Measurements from ENCODE around the gene MEIS1. TPM values are rescaled to one million over a fixed set of nuclear protein-coding genes. Genes with fewer than 3 reads are reported as not detected.

The MEIS1 gene
- total RNA-seq, 4 donors from 2014 or later, result 25.9 to 129 (median 28.8) TPM

DNA sequence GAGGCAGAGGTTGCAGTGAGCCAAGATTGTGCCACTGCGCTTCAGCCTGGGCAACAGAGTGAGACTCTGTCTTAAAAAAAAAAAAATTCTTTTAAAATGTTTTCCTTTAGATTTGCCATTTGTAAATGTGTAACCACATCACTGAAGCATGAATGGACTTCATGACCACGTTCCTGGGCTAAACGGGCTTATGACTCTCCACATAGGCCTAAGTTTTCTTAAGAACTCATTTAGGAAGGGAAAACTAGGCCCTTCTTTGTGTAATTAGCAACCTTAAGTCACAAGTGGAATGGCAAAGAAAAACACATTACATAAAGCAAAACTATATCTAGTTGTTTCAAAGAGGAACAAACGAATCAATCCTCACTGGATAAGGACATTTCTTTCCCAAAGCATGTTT lies 99.5 kb downstream of the MEIS1 start:
- DNase-seq, result no peak
- H3K27me3 ChIP-seq, result no peaks in the 10 kb centered on the region
- peak overlapping the region in 3 of 4 donors; percentile 19 to 24 (median 21) for H3K27ac ChIP-seq
- in situ Hi-C loops (cut with MboI; ENCODE audit: low pct_ligation_motif_present in 1 of 4, low pct_unique_long_range_greater_than_20kb in 1 of 4, low sequenced_read_pairs in 3 of 4) (no loop called here), intact Hi-C loops (cut with DNase I; ENCODE audit: low total_unique reads) (no loop called here)
- no peaks in the 10 kb centered on the region for H3K36me3 ChIP-seq
- peaks cover 3 to 19% (median 13%) of the 10 kb centered on the region in 4 donors for H3K4me1 ChIP-seq
- no peak for TF ChIP-seq POLR2AphosphoS5 (IDR thresholded peaks at IDR 0.05)
- no peak for TF ChIP-seq POLR2A (IDR thresholded peaks at IDR 0.05)
- TF ChIP-seq, protein P1, sequence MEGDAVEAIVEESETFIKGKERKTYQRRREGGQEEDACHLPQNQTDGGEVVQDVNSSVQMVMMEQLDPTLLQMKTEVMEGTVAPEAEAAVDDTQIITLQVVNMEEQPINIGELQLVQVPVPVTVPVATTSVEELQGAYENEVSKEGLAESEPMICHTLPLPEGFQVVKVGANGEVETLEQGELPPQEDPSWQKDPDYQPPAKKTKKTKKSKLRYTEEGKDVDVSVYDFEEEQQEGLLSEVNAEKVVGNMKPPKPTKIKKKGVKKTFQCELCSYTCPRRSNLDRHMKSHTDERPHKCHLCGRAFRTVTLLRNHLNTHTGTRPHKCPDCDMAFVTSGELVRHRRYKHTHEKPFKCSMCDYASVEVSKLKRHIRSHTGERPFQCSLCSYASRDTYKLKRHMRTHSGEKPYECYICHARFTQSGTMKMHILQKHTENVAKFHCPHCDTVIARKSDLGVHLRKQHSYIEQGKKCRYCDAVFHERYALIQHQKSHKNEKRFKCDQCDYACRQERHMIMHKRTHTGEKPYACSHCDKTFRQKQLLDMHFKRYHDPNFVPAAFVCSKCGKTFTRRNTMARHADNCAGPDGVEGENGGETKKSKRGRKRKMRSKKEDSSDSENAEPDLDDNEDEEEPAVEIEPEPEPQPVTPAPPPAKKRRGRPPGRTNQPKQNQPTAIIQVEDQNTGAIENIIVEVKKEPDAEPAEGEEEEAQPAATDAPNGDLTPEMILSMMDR (IDR thresholded peaks at IDR 0.05), result no peak
- TF ChIP-seq EP300 (IDR thresholded peaks at IDR 0.05; ENCODE audit: low read depth), result no peak
- no peaks in the 10 kb centered on the region for H3K9me3 ChIP-seq
- H3K4me3 ChIP-seq, result no peak overlapping the region
- 62 to 65% methylated on average over 4 of the region's 4 CpGs for WGBS, 2 donors (ENCODE audit: low coverage in 1 of 2)

DNA sequence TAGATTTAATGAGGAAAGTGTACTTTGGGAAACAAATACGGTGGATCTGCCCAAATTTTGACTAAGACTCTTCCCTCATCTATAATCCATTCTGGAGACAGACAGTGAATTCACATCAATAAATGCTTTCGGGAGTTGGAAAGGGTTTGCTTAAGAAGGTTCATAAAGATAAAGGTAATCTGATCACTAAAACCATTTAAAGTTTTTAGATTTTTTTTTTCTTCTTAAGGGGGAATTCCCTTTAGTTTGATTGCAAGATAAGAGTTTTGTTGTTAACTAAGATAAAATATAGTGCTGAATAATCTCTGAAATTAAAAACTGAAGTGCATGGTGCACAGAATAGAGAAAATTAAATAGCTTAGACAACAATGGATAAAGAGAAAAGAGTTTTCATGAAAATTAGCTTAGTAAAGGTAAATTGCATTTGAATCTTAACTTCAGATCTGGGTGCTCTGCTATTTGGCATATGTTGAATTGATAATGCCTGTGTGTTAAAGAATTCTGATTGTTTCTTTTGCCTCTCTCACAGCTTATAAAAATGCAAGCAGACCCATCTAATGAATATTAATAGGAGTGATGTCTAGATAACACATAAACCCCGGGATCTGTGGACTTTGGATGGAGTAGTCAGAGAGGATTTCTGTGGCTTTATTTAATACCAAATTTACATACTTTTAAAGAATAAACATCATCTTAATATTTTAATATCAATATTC lies 100.8 kb downstream of the MEIS1 start:
- intact Hi-C loops (cut with DNase I; ENCODE audit: low total_unique reads), result no loop called here
- no peak for DNase-seq
- 37 to 47% methylated on average over 3 of the region's 3 CpGs for WGBS, 2 donors (ENCODE audit: low coverage in 1 of 2)
- no peaks in the 10 kb centered on the region for H3K36me3 ChIP-seq
- no peak for TF ChIP-seq POLR2A (IDR thresholded peaks at IDR 0.05)
- TF ChIP-seq EP300 (IDR thresholded peaks at IDR 0.05; ENCODE audit: low read depth), result no peak
- TF ChIP-seq, protein P1 (IDR thresholded peaks at IDR 0.05), result no peak
- TF ChIP-seq POLR2AphosphoS5 (IDR thresholded peaks at IDR 0.05), result no peak
- no peaks in the 10 kb centered on the region for H3K27me3 ChIP-seq
- no peak overlapping the region for H3K4me3 ChIP-seq
- no peaks in the 10 kb centered on the region for H3K9me3 ChIP-seq
- peak overlapping the region in 3 of 4 donors; percentile 24 to 48 (median 43) for H3K27ac ChIP-seq
- in situ Hi-C loops (cut with MboI; ENCODE audit: low pct_ligation_motif_present in 1 of 4, low pct_unique_long_range_greater_than_20kb in 1 of 4, low sequenced_read_pairs in 3 of 4), result no loop called here
- H3K4me1 ChIP-seq, result peaks cover 3 to 19% (median 13%) of the 10 kb centered on the region in 4 donors

DNA sequence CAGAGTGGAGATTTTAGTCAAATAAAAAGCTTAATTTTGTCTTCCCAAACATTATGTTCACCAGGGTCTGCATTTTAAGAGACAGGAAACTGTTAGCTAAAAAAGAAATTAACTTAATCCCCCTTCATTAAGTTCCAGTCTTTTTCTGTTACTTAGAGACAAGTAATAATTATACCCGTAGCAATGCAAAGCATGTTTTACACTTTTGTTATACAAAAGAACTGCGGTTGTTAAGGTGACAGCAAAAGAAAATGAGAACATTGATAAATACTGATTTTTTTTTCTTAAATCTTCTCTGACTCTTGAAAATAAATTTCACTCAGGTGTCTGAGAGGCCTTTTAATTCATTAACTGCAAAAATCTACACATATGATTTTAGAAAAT lies 101.4 kb downstream of the MEIS1 start:
- H3K27ac ChIP-seq, result peak overlapping the region in 3 of 4 donors; percentile 43 to 49 (median 48)
- intact Hi-C loops (cut with DNase I; ENCODE audit: low total_unique reads), result no loop called here
- WGBS, 2 donors (ENCODE audit: low coverage in 1 of 2), result 61 to 78% methylated on average over 2 of the region's 2 CpGs

DNA sequence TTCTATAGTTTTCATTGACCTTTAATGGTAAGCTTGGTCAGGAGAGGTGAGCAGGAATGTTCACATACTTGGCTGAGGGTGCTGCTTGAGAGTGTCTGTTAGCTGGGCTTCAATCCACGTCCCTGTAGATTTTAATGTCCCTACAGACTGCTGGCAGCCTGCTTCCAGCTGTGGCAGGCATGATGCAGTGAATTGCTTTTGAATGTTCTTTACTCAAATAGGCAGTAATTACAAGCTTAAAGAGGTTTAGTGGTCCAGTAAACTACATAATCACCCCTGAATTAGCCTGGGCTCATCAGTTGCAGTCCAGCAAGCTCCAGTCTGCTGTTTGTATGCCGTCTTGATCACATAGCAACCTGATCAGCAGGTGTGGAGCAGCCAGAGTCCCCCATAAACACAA lies 102.1 kb downstream of the MEIS1 start:
- WGBS, 2 donors (ENCODE audit: low coverage in 1 of 2), result 0 to 44% methylated on average over 1 to 2 of the region's 2 CpGs
- Histone ChIP-seq H3K9me3 (no peaks in the 10 kb centered on the region), H3K27ac (peak overlapping the region; percentile 43 to 49 (median 48)), H3K27me3 (no peaks in the 10 kb centered on the region), H3K4me1 (peaks cover 3 to 21% (median 15%) of the 10 kb centered on the region in 4 donors), H3K4me3 (no peak overlapping the region), H3K36me3 (no peaks in the 10 kb centered on the region)
- intact Hi-C loops (cut with DNase I; ENCODE audit: low total_unique reads) (no loop called here), in situ Hi-C loops (cut with MboI; ENCODE audit: low pct_ligation_motif_present in 1 of 4, low pct_unique_long_range_greater_than_20kb in 1 of 4, low sequenced_read_pairs in 3 of 4) (no loop called here)
- no peak for DNase-seq
- TF ChIP-seq EP300 (IDR thresholded peaks at IDR 0.05; ENCODE audit: low read depth) (no peak), POLR2A (IDR thresholded peaks at IDR 0.05) (no peak)
- TF ChIP-seq, protein P1 (IDR thresholded peaks at IDR 0.05), result no peak

More for the DNA sequence above, 101.4 kb downstream of the MEIS1 start:
- no peaks in the 10 kb centered on the region for H3K27me3 ChIP-seq
- H3K4me3 ChIP-seq, result no peak overlapping the region
- H3K4me1 ChIP-seq, result peaks cover 3 to 20% (median 13%) of the 10 kb centered on the region in 4 donors
- in situ Hi-C loops (cut with MboI; ENCODE audit: low pct_ligation_motif_present in 1 of 4, low pct_unique_long_range_greater_than_20kb in 1 of 4, low sequenced_read_pairs in 3 of 4), result no loop called here
- DNase-seq, result no peak
- TF ChIP-seq POLR2A (IDR thresholded peaks at IDR 0.05), result no peak
- TF ChIP-seq, protein P1 (IDR thresholded peaks at IDR 0.05), result no peak
- TF ChIP-seq EP300 (IDR thresholded peaks at IDR 0.05; ENCODE audit: low read depth), result no peak
- TF ChIP-seq POLR2AphosphoS5 (IDR thresholded peaks at IDR 0.05), result no peak
- no peaks in the 10 kb centered on the region for H3K9me3 ChIP-seq
- H3K36me3 ChIP-seq, result no peaks in the 10 kb centered on the region

Measured in transverse colon (tissue), 4 donors.